Fibroblast of mammary gland (primary cell): ENCODE data around the gene NOCT.

Experiments
- DNase-seq: peaks from one replicate; pipeline ENCODE4 v3.0.0-alpha.2; 2010; ENCODE audit warnings: low read depth
- H3K4me3 ChIP-seq: 2 replicates; pipeline ENCODE4 v1.5.1; 2011; ENCODE audit warnings: low read depth, mild to moderate bottlenecking, low read length, moderate library complexity; ENCODE audit not compliant: control insufficient read depth
- TF ChIP-seq, protein P1 (sequence below): conservative IDR thresholded peaks from 2 replicates; pipeline ENCODE4 v1.5.1; 2011; ENCODE audit warnings: low read depth, low read length, inconsistent platforms; ENCODE audit not compliant: control insufficient read depth, insufficient read depth

NOCT gene

DNA sequence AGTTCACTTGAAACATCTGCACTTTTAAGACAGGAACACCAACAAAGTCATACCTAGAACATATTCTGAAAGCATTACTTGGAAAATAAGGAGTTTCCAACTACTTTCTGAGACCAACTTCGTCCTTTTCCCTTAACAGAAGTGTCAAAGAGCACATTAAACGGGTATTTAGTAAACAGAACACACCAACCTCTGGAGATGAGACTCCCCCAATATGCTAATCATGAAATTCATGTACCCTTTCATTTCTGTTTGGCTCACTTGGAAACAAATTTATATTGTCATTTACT is 69.2 kb downstream of the NOCT start:
- TF ChIP-seq, protein P1, sequence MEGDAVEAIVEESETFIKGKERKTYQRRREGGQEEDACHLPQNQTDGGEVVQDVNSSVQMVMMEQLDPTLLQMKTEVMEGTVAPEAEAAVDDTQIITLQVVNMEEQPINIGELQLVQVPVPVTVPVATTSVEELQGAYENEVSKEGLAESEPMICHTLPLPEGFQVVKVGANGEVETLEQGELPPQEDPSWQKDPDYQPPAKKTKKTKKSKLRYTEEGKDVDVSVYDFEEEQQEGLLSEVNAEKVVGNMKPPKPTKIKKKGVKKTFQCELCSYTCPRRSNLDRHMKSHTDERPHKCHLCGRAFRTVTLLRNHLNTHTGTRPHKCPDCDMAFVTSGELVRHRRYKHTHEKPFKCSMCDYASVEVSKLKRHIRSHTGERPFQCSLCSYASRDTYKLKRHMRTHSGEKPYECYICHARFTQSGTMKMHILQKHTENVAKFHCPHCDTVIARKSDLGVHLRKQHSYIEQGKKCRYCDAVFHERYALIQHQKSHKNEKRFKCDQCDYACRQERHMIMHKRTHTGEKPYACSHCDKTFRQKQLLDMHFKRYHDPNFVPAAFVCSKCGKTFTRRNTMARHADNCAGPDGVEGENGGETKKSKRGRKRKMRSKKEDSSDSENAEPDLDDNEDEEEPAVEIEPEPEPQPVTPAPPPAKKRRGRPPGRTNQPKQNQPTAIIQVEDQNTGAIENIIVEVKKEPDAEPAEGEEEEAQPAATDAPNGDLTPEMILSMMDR = no peak
- peak overlapping the region; percentile 100 for H3K4me3 ChIP-seq
- DNase-seq = peak; percentile 9

GRCh38 chr4:139085141-139085540 is 69.6 kb downstream of the NOCT start:
- TF ChIP-seq, protein P1 = peak; percentile 33
- H3K4me3 ChIP-seq = peak overlapping the region; percentile 100
- DNase-seq = peak; percentile 45

GRCh38 chr4:139092271-139092670 is 76.7 kb downstream of the NOCT start:
- TF ChIP-seq, protein P1 = no peak
- DNase-seq = no peak

More at GRCh38 chr4:139092271-139092670, 76.7 kb downstream of the NOCT start:
- H3K4me3 ChIP-seq = no peak overlapping the region
